ENCODE results near the gene PRAME.
"Not testable (repeated sequence)": the region's sequence is repeated elsewhere in the genome, so short reads cannot be mapped to it uniquely, and the experiment has no call there.

PRAME gene

GRCh38 chr22:22520667-22521602 lies 38.1 kb downstream of the PRAME start:
- no peak for DNase-seq

- DNase-seq: no peak
Measured at GRCh38 chr22:22520020-22520656, 38.9 kb downstream of the PRAME start, which contains the start of gene ZNF280A. Gene ZNF280A, minus strand, starts transcription at chr22:22520270. Its CDS starts 4,640 bp downstream, at chr22:22515630.

GRCh38 chr22:22519591-22519990 lies 39.5 kb downstream of the PRAME start:
- DNase-seq: no peak

GRCh38 chr22:22516992-22517391 lies 42.1 kb downstream of the PRAME start:
- no peak for DNase-seq

GRCh38 chr22:22515890-22516289 lies 43.2 kb downstream of the PRAME start:
- DNase-seq: no peak

- DNase-seq: not testable (repeated sequence)
Measured at GRCh38 chr22:22514431-22514830, 44.6 kb downstream of the PRAME start.

GRCh38 chr22:22513619-22514018 lies 45.4 kb downstream of the PRAME start:
- DNase-seq: no peak

- DNase-seq: no peak
Measured at GRCh38 chr22:22512951-22513350, 46.1 kb downstream of the PRAME start.

- not testable (repeated sequence) for DNase-seq
Measured at GRCh38 chr22:22510833-22511232, 48.2 kb downstream of the PRAME start.

- not testable (repeated sequence) for DNase-seq
Measured at GRCh38 chr22:22509912-22510311, 49.2 kb downstream of the PRAME start.

- DNase-seq: no peak
Measured at GRCh38 chr22:22508274-22509176, 50.5 kb downstream of the PRAME start, which contains the start of gene ZNF280B. Gene ZNF280B, minus strand, starts transcription at chr22:22508742. Its CDS starts 19,344 bp downstream, at chr22:22489398.

GRCh38 chr22:22507743-22508273 lies 51.3 kb downstream of the PRAME start:
- no peak for DNase-seq

- no peak for DNase-seq
Measured at GRCh38 chr22:22506736-22507135, 52.3 kb downstream of the PRAME start.

- no peak for DNase-seq
Measured at GRCh38 chr22:22498267-22498666, 60.8 kb downstream of the PRAME start.

Measured in NCI-H2081 treated with DMSO at 0.1 percent for 48 hours (cell line).